ENCODE measurements around the gene TMEM132C. TPM values are rescaled to one million over a fixed set of nuclear protein-coding genes. Genes with fewer than 3 reads are reported as not detected.

The TMEM132C gene
- total and polyA plus RNA-seq, 2 of the 4 experiments (the other 2 are of a cell fraction), result not detected

- Histone ChIP-seq H3K4me3 (ENCODE audit: insufficient read depth, low read depth, low read length) (no peak overlapping the region), H3K79me1 (ENCODE audit: low read depth in 1 of 2, low read length in 2 of 2) (no peaks in the 10 kb centered on the region), H3K36me3 (ENCODE audit: control insufficient read depth, insufficient read depth, low read length) (no peaks in the 10 kb centered on the region), H2BK20ac (ENCODE audit: low read depth, low read length) (no peak overlapping the region), H3K18ac (ENCODE audit: low read depth, low read length) (no peak overlapping the region), H3K4me2 (ENCODE audit: low read depth, low read length) (no peak overlapping the region), H3K9ac (ENCODE audit: low read depth, low read length) (no peak overlapping the region), H3K23ac (ENCODE audit: low read depth, low read length) (no peak overlapping the region), H2AFZ (replicated peaks; ENCODE audit: low read length, poor library complexity) (no peak overlapping the region), H2BK15ac (ENCODE audit: low read depth, low read length) (no peak overlapping the region), H2AK9ac (replicated peaks; ENCODE audit: low read depth, low read length, poor library complexity) (no peak overlapping the region), H2BK5ac (ENCODE audit: low read depth, low read length, poor library complexity, severe bottlenecking) (no peak overlapping the region), H4K91ac (ENCODE audit: insufficient read depth, low read depth, low read length) (no peak overlapping the region), H3K9me1 (ENCODE audit: insufficient read depth, low read length) (no peaks in the 10 kb centered on the region), H3K4ac (ENCODE audit: low read depth, low read length) (no peak overlapping the region), H2BK120ac (ENCODE audit: low read depth, low read length) (no peak overlapping the region), H3K4me1 (ENCODE audit: control insufficient read depth, insufficient read depth, low read length) (no peaks in the 10 kb centered on the region), H4K5ac (ENCODE audit: low read depth, low read length) (no peak overlapping the region), H3K9me3 (ENCODE audit: control insufficient read depth, insufficient read depth, low read length) (peaks cover 23% of the 10 kb centered on the region), H3K14ac (replicated peaks; ENCODE audit: low read depth, low read length) (no peak overlapping the region), H4K8ac (ENCODE audit: low read depth in 2 of 2, low read length in 2 of 2) (no peak overlapping the region), H3K27ac (ENCODE audit: insufficient read depth, low read length) (no peak overlapping the region), H3K27me3 (ENCODE audit: control insufficient read depth, insufficient read depth, low read length) (no peaks in the 10 kb centered on the region), H4K20me1 (ENCODE audit: insufficient read depth, low read length) (no peaks in the 10 kb centered on the region), H3K56ac (ENCODE audit: extremely low read depth, insufficient read depth, low read length) (no peak overlapping the region), H2AK5ac (ENCODE audit: low read depth, low read length) (no peak overlapping the region)
- WGBS, 2 experiments (ENCODE audit: extremely low coverage in 2 of 2, insufficient read length in 1 of 2), result no CpG with 5 or more reads among the region's 1 CpG
- dilution Hi-C loops (cut with HindIII; ENCODE audit: low sequenced_read_pairs, unreplicated experiment), result no loop called here
- DNase-seq (no peak), ATAC-seq (ENCODE audit: low read depth) (no peak)
- no TSS peak for BruUV-seq (replicated peaks)
- intact Hi-C loops (cut with micrococcal nuclease), result no loop called here
- ChIA-PET CTCF (no interaction called here), POLR2A (ENCODE audit: unreplicated experiment) (no interaction called here)
- in situ Hi-C loops (cut with MboI; ENCODE audit: low sequenced_read_pairs), result no loop called here
- no peak for TF ChIP-seq CEBPB (IDR thresholded peaks at IDR 0.05; ENCODE audit: low read depth, low read length)
- no peak for TF ChIP-seq ELK1 (IDR thresholded peaks at IDR 0.05; ENCODE audit: borderline replicate concordance, low read depth, low read length)
- no peak for TF ChIP-seq CTCF (conservative IDR thresholded peaks at IDR 0.05; ENCODE audit: low read depth, low read length)
- TF ChIP-seq MAZ (IDR thresholded peaks at IDR 0.05; ENCODE audit: borderline replicate concordance, low read depth, low read length), result no peak
- TF ChIP-seq RCOR1 (IDR thresholded peaks at IDR 0.05; ENCODE audit: insufficient replicate concordance, low read length), result no peak
- TF ChIP-seq SMC3 (IDR thresholded peaks at IDR 0.05; ENCODE audit: low read depth, low read length), result no peak
- no peak for TF ChIP-seq USF2 (IDR thresholded peaks at IDR 0.05; ENCODE audit: low read depth, low read length)
- no peak for TF ChIP-seq CHD1 (IDR thresholded peaks at IDR 0.05; ENCODE audit: low read depth, low read length)
- TF ChIP-seq FOS (IDR thresholded peaks at IDR 0.05; ENCODE audit: low read depth, low read length), result no peak
- TF ChIP-seq POLR2A (IDR thresholded peaks at IDR 0.05; ENCODE audit: low read depth, low read length), result no peak
- TF ChIP-seq BHLHE40 (IDR thresholded peaks at IDR 0.05; ENCODE audit: low read depth, low read length), result no peak
- no peak for TF ChIP-seq RAD21 (IDR thresholded peaks at IDR 0.05; ENCODE audit: low read length)
- no peak for TF ChIP-seq NFE2L2 (IDR thresholded peaks at IDR 0.05; ENCODE audit: low read depth, low read length)
- no peak for TF ChIP-seq MXI1 (IDR thresholded peaks at IDR 0.05; ENCODE audit: borderline replicate concordance, low read depth, low read length)
- no peak for TF ChIP-seq RFX5 (IDR thresholded peaks at IDR 0.05; ENCODE audit: low read depth, low read length)
Observed at GRCh38 chr12:128286970-128287369, 20.0 kb downstream of the TMEM132C start.

All from IMR-90 (cell line).